Measurements from ENCODE around the gene NLRC3.

Gene NLRC3

DNA sequence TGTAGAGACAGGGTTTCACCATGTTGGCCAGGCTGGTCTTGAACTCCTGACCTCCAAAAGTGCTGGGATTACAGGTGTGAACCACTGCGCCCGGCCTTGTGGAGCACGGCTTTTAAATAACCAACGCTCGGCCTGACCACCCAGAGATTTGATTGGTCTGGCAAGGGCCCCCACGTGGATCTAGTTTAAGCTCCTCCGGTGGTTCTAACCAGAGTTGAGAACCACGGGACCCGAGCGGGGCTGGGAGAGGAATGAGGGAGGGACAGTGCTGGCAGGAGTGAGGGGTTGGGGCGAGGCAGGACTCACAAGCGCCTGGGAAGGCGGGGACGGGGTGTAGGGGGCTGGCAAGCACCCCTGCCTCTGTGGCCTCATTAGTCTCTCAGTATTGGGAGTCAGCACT is 3.0 kb downstream of the NLRC3 start:
- no peak for ATAC-seq
- TF ChIP-seq ZFP3 (CRISPR knock-in tag; IDR thresholded peaks at IDR 0.05), result no peak
- no peak for TF ChIP-seq OSR1 (CRISPR knock-in tag; IDR thresholded peaks at IDR 0.05)
- TF ChIP-seq ESRRG (CRISPR knock-in tag; IDR thresholded peaks at IDR 0.05), result no peak
- TF ChIP-seq GLIS3 (CRISPR knock-in tag; IDR thresholded peaks at IDR 0.05), result no peak
- no peak for TF ChIP-seq TCF4 (CRISPR knock-in tag; IDR thresholded peaks at IDR 0.05; ENCODE audit: borderline replicate concordance)
- TF ChIP-seq PPARA (CRISPR knock-in tag; IDR thresholded peaks at IDR 0.05; ENCODE audit: borderline replicate concordance), result no peak
- TF ChIP-seq TOX (CRISPR knock-in tag; IDR thresholded peaks at IDR 0.05; ENCODE audit: borderline replicate concordance), result no peak
- TF ChIP-seq, protein P1, sequence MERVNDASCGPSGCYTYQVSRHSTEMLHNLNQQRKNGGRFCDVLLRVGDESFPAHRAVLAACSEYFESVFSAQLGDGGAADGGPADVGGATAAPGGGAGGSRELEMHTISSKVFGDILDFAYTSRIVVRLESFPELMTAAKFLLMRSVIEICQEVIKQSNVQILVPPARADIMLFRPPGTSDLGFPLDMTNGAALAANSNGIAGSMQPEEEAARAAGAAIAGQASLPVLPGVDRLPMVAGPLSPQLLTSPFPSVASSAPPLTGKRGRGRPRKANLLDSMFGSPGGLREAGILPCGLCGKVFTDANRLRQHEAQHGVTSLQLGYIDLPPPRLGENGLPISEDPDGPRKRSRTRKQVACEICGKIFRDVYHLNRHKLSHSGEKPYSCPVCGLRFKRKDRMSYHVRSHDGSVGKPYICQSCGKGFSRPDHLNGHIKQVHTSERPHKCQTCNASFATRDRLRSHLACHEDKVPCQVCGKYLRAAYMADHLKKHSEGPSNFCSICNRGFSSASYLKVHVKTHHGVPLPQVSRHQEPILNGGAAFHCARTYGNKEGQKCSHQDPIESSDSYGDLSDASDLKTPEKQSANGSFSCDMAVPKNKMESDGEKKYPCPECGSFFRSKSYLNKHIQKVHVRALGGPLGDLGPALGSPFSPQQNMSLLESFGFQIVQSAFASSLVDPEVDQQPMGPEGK (CRISPR knock-in tag; IDR thresholded peaks at IDR 0.05; ENCODE audit: borderline replicate concordance), result no peak
- TF ChIP-seq, protein P2, sequence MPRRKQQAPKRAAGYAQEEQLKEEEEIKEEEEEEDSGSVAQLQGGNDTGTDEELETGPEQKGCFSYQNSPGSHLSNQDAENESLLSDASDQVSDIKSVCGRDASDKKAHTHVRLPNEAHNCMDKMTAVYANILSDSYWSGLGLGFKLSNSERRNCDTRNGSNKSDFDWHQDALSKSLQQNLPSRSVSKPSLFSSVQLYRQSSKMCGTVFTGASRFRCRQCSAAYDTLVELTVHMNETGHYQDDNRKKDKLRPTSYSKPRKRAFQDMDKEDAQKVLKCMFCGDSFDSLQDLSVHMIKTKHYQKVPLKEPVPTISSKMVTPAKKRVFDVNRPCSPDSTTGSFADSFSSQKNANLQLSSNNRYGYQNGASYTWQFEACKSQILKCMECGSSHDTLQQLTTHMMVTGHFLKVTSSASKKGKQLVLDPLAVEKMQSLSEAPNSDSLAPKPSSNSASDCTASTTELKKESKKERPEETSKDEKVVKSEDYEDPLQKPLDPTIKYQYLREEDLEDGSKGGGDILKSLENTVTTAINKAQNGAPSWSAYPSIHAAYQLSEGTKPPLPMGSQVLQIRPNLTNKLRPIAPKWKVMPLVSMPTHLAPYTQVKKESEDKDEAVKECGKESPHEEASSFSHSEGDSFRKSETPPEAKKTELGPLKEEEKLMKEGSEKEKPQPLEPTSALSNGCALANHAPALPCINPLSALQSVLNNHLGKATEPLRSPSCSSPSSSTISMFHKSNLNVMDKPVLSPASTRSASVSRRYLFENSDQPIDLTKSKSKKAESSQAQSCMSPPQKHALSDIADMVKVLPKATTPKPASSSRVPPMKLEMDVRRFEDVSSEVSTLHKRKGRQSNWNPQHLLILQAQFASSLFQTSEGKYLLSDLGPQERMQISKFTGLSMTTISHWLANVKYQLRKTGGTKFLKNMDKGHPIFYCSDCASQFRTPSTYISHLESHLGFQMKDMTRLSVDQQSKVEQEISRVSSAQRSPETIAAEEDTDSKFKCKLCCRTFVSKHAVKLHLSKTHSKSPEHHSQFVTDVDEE (CRISPR knock-in tag; IDR thresholded peaks at IDR 0.05), result no peak
- no peak for TF ChIP-seq ISL1 (CRISPR knock-in tag; IDR thresholded peaks at IDR 0.05)
- TF ChIP-seq, protein P3, sequence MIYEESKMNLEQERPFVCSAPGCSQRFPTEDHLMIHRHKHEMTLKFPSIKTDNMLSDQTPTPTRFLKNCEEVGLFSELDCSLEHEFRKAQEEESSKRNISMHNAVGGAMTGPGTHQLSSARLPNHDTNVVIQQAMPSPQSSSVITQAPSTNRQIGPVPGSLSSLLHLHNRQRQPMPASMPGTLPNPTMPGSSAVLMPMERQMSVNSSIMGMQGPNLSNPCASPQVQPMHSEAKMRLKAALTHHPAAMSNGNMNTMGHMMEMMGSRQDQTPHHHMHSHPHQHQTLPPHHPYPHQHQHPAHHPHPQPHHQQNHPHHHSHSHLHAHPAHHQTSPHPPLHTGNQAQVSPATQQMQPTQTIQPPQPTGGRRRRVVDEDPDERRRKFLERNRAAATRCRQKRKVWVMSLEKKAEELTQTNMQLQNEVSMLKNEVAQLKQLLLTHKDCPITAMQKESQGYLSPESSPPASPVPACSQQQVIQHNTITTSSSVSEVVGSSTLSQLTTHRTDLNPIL (CRISPR knock-in tag; IDR thresholded peaks at IDR 0.05; ENCODE audit: low read depth), result no peak
- TF ChIP-seq ZNF565 (CRISPR knock-in tag; conservative IDR thresholded peaks at IDR 0.05; ENCODE audit: low read depth), result no peak
- TF ChIP-seq ZC3H10 (CRISPR knock-in tag; IDR thresholded peaks at IDR 0.05), result no peak
- no peak for TF ChIP-seq ZNF70 (CRISPR knock-in tag; IDR thresholded peaks at IDR 0.05)

DNA sequence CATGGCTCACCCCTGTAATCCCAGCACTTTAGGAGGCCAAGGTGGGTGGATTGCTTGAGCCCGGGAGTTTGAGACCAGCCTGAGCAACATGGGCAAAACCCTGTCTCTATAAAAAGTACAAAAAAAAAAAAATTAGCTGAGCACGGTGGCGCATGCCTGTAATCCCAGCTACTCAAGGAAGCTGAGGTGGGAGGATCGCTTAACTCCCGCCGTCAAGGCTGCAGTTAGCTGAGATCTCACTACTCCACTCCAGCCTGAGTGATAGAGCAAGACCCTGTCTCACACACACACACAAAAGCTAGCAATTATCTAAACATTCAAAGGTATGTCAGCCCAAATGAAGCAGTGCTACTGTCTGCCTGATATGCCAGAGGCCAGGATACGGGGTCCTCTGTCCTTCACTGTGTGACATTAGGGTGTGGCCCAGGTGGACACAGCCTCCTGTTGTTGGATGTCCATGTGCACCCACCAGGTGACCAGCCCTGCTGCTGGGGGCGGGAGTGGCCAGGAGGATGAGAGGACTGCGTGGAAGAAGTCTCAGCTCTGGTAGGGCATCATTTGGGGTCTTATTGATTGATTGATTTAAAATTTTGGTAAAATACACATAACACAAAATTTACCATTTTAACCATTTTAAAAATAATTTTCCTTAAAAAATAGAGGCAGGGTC is 3.9 kb downstream of the NLRC3 start:
- TF ChIP-seq ISL1 (CRISPR knock-in tag; IDR thresholded peaks at IDR 0.05) (no peak), ZFP3 (CRISPR knock-in tag; IDR thresholded peaks at IDR 0.05) (no peak), TCF4 (CRISPR knock-in tag; IDR thresholded peaks at IDR 0.05; ENCODE audit: borderline replicate concordance) (no peak), OSR1 (CRISPR knock-in tag; IDR thresholded peaks at IDR 0.05) (no peak), PPARA (CRISPR knock-in tag; IDR thresholded peaks at IDR 0.05; ENCODE audit: borderline replicate concordance) (no peak)
- TF ChIP-seq, protein P4, sequence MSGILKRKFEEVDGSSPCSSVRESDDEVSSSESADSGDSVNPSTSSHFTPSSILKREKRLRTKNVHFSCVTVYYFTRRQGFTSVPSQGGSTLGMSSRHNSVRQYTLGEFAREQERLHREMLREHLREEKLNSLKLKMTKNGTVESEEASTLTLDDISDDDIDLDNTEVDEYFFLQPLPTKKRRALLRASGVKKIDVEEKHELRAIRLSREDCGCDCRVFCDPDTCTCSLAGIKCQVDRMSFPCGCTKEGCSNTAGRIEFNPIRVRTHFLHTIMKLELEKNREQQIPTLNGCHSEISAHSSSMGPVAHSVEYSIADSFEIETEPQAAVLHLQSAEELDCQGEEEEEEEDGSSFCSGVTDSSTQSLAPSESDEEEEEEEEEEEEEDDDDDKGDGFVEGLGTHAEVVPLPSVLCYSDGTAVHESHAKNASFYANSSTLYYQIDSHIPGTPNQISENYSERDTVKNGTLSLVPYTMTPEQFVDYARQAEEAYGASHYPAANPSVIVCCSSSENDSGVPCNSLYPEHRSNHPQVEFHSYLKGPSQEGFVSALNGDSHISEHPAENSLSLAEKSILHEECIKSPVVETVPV (CRISPR knock-in tag; IDR thresholded peaks at IDR 0.05), result no peak
- ATAC-seq, result no peak

DNA sequence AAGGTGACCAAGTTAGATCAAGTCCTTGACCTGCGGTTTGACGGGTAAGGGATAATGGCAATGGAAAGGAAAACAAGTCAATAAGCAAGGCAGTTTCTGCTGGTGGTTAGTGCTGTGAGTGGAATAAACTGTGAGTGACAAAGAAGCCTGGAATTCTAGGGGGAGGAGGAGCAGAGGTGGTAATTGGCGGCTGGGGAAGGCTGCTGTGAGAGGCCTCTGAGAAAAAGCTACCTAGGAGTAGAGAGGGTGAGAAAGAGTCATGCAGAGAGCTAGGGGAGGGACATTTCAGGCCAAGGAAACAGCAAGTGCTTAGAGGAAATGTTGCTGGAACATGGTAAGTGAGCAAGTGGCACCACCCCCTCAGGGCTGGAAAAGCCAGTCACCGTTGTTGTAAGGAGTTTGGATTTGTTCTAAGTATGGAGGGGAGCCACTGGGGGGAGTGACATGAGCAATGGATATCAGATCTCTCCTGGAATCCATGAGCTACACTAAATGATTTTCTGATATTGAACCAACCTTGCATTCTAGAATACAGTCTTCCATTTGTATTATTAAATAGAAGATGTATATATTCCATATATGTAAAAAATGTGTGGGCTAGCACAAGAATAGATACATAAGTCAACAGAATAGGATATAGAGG is 6.7 kb downstream of the NLRC3 start:
- ATAC-seq, result no peak
- TF ChIP-seq RARB (CRISPR knock-in tag; IDR thresholded peaks at IDR 0.05) (no peak), ZNF8 (CRISPR knock-in tag; IDR thresholded peaks at IDR 0.05) (no peak), ZFP30 (CRISPR knock-in tag; IDR thresholded peaks at IDR 0.05) (no peak), BACH2 (CRISPR knock-in tag; IDR thresholded peaks at IDR 0.05; ENCODE audit: borderline replicate concordance) (no peak), ZC3H10 (CRISPR knock-in tag; IDR thresholded peaks at IDR 0.05) (no peak), SNAI2 (CRISPR knock-in tag; IDR thresholded peaks at IDR 0.05) (no peak), CSDC2 (CRISPR knock-in tag; IDR thresholded peaks at IDR 0.05) (no peak), TOX (CRISPR knock-in tag; IDR thresholded peaks at IDR 0.05; ENCODE audit: borderline replicate concordance) (no peak), ZFP3 (CRISPR knock-in tag; IDR thresholded peaks at IDR 0.05) (no peak), PPARA (CRISPR knock-in tag; IDR thresholded peaks at IDR 0.05; ENCODE audit: borderline replicate concordance) (no peak), OSR1 (CRISPR knock-in tag; IDR thresholded peaks at IDR 0.05) (no peak), ZNF565 (CRISPR knock-in tag; conservative IDR thresholded peaks at IDR 0.05; ENCODE audit: low read depth) (no peak), TCF4 (CRISPR knock-in tag; IDR thresholded peaks at IDR 0.05; ENCODE audit: borderline replicate concordance) (no peak), ZNF70 (CRISPR knock-in tag; IDR thresholded peaks at IDR 0.05) (no peak)
- TF ChIP-seq, protein P2 (CRISPR knock-in tag; IDR thresholded peaks at IDR 0.05), result no peak
- TF ChIP-seq, protein P3 (CRISPR knock-in tag; IDR thresholded peaks at IDR 0.05; ENCODE audit: low read depth), result no peak
- TF ChIP-seq, protein P4 (CRISPR knock-in tag; IDR thresholded peaks at IDR 0.05), result no peak
